ENCODE measurements around the gene HRG. TPM values are rescaled to one million over a fixed set of nuclear protein-coding genes. Genes with fewer than 3 reads are reported as not detected.

The HRG gene
- total and polyA plus RNA-seq, 2 donors (not counting 3 experiments of a cell fraction or from before 2014, with no cell fraction given), result not detected

DNA sequence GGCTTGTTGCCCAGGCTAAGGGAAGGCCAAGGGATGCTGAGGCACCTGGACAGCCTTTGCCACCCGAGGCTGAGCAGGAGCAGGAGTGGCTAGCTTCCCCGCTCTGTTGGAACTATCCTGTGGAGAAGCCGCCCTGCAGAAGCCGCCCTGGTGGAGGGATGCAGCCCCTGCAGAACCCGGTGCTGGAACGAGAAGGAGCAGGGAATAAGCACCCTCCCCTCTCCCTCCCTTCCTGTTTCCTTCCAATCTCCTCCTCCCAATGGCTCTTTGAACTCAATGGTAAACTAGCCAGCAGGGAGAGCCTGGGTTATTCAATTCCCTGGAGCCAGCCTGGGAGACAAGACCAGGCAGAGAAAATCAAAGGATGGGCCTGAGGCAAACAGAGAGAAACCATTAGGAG lies 11.8 kb upstream of the HRG start:
- Histone ChIP-seq H4K20me1 (replicated peaks; ENCODE audit: control insufficient read depth, extremely low read depth, insufficient read depth, low read length) (no peaks in the 10 kb centered on the region), H3K79me2 (ENCODE audit: control insufficient read depth, insufficient read depth, low read length) (no peaks in the 10 kb centered on the region), H3K4me1 (ENCODE audit: control insufficient read depth, extremely low read depth, insufficient read depth, low read length) (no peaks in the 10 kb centered on the region), H3K27ac (ENCODE audit: insufficient read depth, low read depth, low read length) (no peak overlapping the region), H3K4me3 (replicated peaks in 1 of 3; ENCODE audit: insufficient read depth in 1 of 3, low read depth in 1 of 3, low read length in 3 of 3) (no peak overlapping the region), H3K9ac (replicated peaks; ENCODE audit: extremely low read depth, insufficient read depth, low read length) (no peak overlapping the region), H3K36me3 (ENCODE audit: control insufficient read depth in 2 of 2, extremely low read depth in 1 of 2, insufficient read depth in 2 of 2, low read length in 2 of 2) (no peaks in the 10 kb centered on the region), H2AFZ (ENCODE audit: low read depth, low read length) (no peak overlapping the region), H3K4me2 (ENCODE audit: insufficient read depth, low read length) (no peak overlapping the region), H3K9me1 (replicated peaks; ENCODE audit: control insufficient read depth, extremely low read depth, insufficient read depth, low read length) (no peaks in the 10 kb centered on the region), H3K9me3 (replicated peaks; ENCODE audit: control insufficient read depth, insufficient read depth, low read length) (no peaks in the 10 kb centered on the region), H3K27me3 (ENCODE audit: control insufficient read depth in 2 of 2, insufficient read depth in 2 of 2, low read length in 2 of 2) (no peaks in the 10 kb centered on the region)
- CTCF ChIA-PET, result interaction anchor here (1.0 kb wide), 1 partner anchor 15 kb away, joined by 3 read pairs; no protein-coding TSS in a partner anchor
- intact Hi-C loops (cut with micrococcal nuclease), result no loop called here
- FAIRE-seq (no peak), DNase-seq (ENCODE audit: low read depth, low spot score) (no peak)
- dilution Hi-C loops (cut with MboI; ENCODE audit: extremely low pct_ligation_motif_present, low sequenced_read_pairs), result no loop called here
- TF ChIP-seq FOS (IDR thresholded peaks at IDR 0.05; ENCODE audit: borderline replicate concordance, insufficient read depth, low read length) (no peak), POLR2A (IDR thresholded peaks at IDR 0.05; ENCODE audit: low read depth, low read length) (no peak), CTCF (IDR thresholded peaks at IDR 0.05; ENCODE audit: extremely low read depth in 1 of 2, insufficient read depth in 1 of 2, low read depth in 1 of 2, low read length in 2 of 2) (peak in 1 of 2 donors; percentile 3)
- no TSS peak for BruUV-seq (replicated peaks)
- POLR2A ChIA-PET, result no interaction called here

- Histone ChIP-seq H3K9me1 (replicated peaks; ENCODE audit: control insufficient read depth, extremely low read depth, insufficient read depth, low read length) (no peaks in the 10 kb centered on the region), H3K27me3 (ENCODE audit: control insufficient read depth in 2 of 2, insufficient read depth in 2 of 2, low read length in 2 of 2) (peaks cover 0 to 2% of the 10 kb centered on the region in 2 experiments), H3K4me3 (replicated peaks in 1 of 3; ENCODE audit: insufficient read depth in 1 of 3, low read depth in 1 of 3, low read length in 3 of 3) (no peak overlapping the region), H3K27ac (ENCODE audit: insufficient read depth, low read depth, low read length) (no peak overlapping the region), H2AFZ (ENCODE audit: low read depth, low read length) (no peak overlapping the region), H3K36me3 (ENCODE audit: control insufficient read depth in 2 of 2, extremely low read depth in 1 of 2, insufficient read depth in 2 of 2, low read length in 2 of 2) (no peaks in the 10 kb centered on the region), H3K4me1 (ENCODE audit: control insufficient read depth, extremely low read depth, insufficient read depth, low read length) (no peaks in the 10 kb centered on the region), H3K79me2 (ENCODE audit: control insufficient read depth, insufficient read depth, low read length) (no peaks in the 10 kb centered on the region), H3K4me2 (ENCODE audit: insufficient read depth, low read length) (no peak overlapping the region), H3K9ac (replicated peaks; ENCODE audit: extremely low read depth, insufficient read depth, low read length) (no peak overlapping the region), H4K20me1 (replicated peaks; ENCODE audit: control insufficient read depth, extremely low read depth, insufficient read depth, low read length) (no peaks in the 10 kb centered on the region), H3K9me3 (replicated peaks; ENCODE audit: control insufficient read depth, insufficient read depth, low read length) (no peaks in the 10 kb centered on the region)
- DNase-seq (ENCODE audit: low read depth, low spot score), result no peak
- no peak for FAIRE-seq
- BruUV-seq (replicated peaks), result no TSS peak
- ChIA-PET CTCF (no interaction called here), POLR2A (no interaction called here)
- dilution Hi-C loops (cut with MboI; ENCODE audit: extremely low pct_ligation_motif_present, low sequenced_read_pairs), result no loop called here
- intact Hi-C loops (cut with micrococcal nuclease), result no loop called here
- no peak for TF ChIP-seq JUN (IDR thresholded peaks at IDR 0.05; ENCODE audit: borderline replicate concordance, insufficient read depth, insufficient read length, low read depth)
- TF ChIP-seq FOS (IDR thresholded peaks at IDR 0.05; ENCODE audit: borderline replicate concordance, insufficient read depth, low read length), result no peak
- no peak for TF ChIP-seq MAX (IDR thresholded peaks at IDR 0.05; ENCODE audit: insufficient read depth, insufficient read length)
- TF ChIP-seq POLR2AphosphoS5 (IDR thresholded peaks at IDR 0.05; ENCODE audit: insufficient read depth, low read depth, low read length), result no peak
- TF ChIP-seq EZH2 (IDR thresholded peaks at IDR 0.05; ENCODE audit: borderline replicate concordance, low read depth, low read length, severe bottlenecking), result no peak
- TF ChIP-seq POLR2A (IDR thresholded peaks at IDR 0.05; ENCODE audit: low read depth, low read length), result no peak
- no peak for TF ChIP-seq GATA2 (IDR thresholded peaks at IDR 0.05; ENCODE audit: insufficient read depth, insufficient read length, low read depth, low read length)
- no peak for TF ChIP-seq MYC (IDR thresholded peaks at IDR 0.05; ENCODE audit: low read depth, low read length)
- no peak for TF ChIP-seq CTCF (IDR thresholded peaks at IDR 0.05; ENCODE audit: extremely low read depth in 1 of 2, insufficient read depth in 1 of 2, low read depth in 1 of 2, low read length in 2 of 2)
These were observed 2.3 kb upstream of the HRG start for GRCh38 chr3:186663361-186664118.

Measured in endothelial cell of umbilical vein (primary cell).